ENCODE results near the gene ANO10.
"Not testable (repeated sequence)": the region's sequence is repeated elsewhere in the genome, so short reads cannot be mapped to it uniquely, and the experiment has no call there.

Gene ANO10

DNA sequence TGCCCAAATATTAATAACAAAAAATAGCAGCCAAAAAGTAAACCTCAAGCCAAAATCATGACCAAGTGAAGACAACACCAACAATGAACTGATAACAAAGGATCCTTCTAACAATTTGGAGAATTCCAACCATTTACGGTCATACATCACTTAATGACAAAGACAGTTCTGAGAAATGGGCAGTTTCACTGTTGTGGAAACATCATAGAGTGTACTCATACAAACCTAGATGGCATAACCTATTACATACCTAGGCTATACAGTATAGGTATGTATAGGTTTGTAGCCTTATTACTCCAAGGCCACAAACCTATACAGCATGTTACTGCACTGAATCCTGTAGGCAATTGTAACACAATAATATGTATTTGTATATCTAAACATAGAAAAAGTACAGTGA is 12.4 kb downstream of the ANO10 start:
- no peak overlapping the region for H3K4me3 ChIP-seq (ENCODE audit: low read length in 2 of 2)
- no CpG with 5 or more reads among the region's 1 CpG for WGBS, 2 donors (ENCODE audit: extremely low coverage in 2 of 2, insufficient read length in 2 of 2, insufficient replicate concordance in 1 of 2)
- no peak overlapping the region for H3K4ac ChIP-seq (ENCODE audit: low read length)
- no peak overlapping the region for H2AK5ac ChIP-seq (ENCODE audit: low read depth, low read length)
- H3K79me1 ChIP-seq (ENCODE audit: low read depth, low read length): no peaks in the 10 kb centered on the region
- H3K9ac ChIP-seq (ENCODE audit: low read depth, low read length, poor library complexity): no peak overlapping the region
- no peak overlapping the region for H4K8ac ChIP-seq (ENCODE audit: low read depth, low read length)
- peaks cover 0 to 11% of the 10 kb centered on the region in 2 donors for H3K36me3 ChIP-seq (replicated peaks in 1 of 2; ENCODE audit: control insufficient read depth in 2 of 2, insufficient read depth in 2 of 2, low read length in 2 of 2)
- no peak overlapping the region for H2BK15ac ChIP-seq (ENCODE audit: low read length)
- no peak overlapping the region for H3K27ac ChIP-seq (replicated peaks; ENCODE audit: low read length)
- H2BK5ac ChIP-seq (ENCODE audit: low read length): no peak overlapping the region
- no peak overlapping the region for H3K14ac ChIP-seq (ENCODE audit: low read length)
- no peak for DNase-seq (ENCODE audit: low spot score)
- no peak overlapping the region for H3K18ac ChIP-seq (ENCODE audit: low read length)
- H3K4me2 ChIP-seq (ENCODE audit: insufficient read depth, low read length, poor library complexity, severe bottlenecking): no peak overlapping the region
- H3K27me3 ChIP-seq (ENCODE audit: control insufficient read depth in 3 of 3, insufficient read depth in 3 of 3, low read depth in 1 of 3, low read length in 3 of 3): no peaks in the 10 kb centered on the region
- peaks cover 3 to 6% of the 10 kb centered on the region in 2 donors for H3K4me1 ChIP-seq (ENCODE audit: control insufficient read depth in 2 of 2, insufficient read depth in 1 of 2, low read depth in 1 of 2, low read length in 2 of 2)
- no peak overlapping the region for H4K91ac ChIP-seq (ENCODE audit: low read depth, low read length, poor library complexity)
- H2BK12ac ChIP-seq (ENCODE audit: low read length): no peak overlapping the region
- H3K9me3 ChIP-seq (replicated peaks in 1 of 2; ENCODE audit: control insufficient read depth in 2 of 2, insufficient read depth in 1 of 2, low read depth in 1 of 2, low read length in 2 of 2): no peaks in the 10 kb centered on the region
- no peak overlapping the region for H2AFZ ChIP-seq (ENCODE audit: low read length)
- H2BK120ac ChIP-seq (ENCODE audit: low read depth, low read length): no peak overlapping the region
- H3K23ac ChIP-seq (ENCODE audit: low read depth, low read length, poor library complexity): no peak overlapping the region

DNA sequence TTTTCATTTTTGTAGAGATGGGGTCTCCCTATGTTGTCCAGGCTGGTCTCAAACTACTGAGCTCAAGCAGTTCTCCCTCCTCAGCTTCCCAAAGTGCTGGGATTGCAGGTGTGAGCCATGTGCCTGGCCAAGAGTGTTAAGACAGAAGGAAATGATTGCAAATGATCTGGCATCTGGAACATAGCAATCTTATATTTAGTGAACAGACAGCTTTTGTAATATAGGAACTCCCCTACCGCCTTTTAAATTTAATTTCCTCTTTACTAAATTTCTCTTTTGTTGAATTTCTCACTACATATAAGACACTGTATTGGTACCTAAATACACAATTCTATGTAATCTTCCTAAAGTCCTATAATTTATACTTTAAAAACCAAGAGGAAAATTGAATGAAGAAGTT is 13.1 kb downstream of the ANO10 start:
- no peak overlapping the region for H4K8ac ChIP-seq (ENCODE audit: low read depth, low read length)
- H2BK12ac ChIP-seq (ENCODE audit: low read length): no peak overlapping the region
- no peak overlapping the region for H3K27ac ChIP-seq (replicated peaks; ENCODE audit: low read length)
- H2BK5ac ChIP-seq (ENCODE audit: low read length): no peak overlapping the region
- no peak overlapping the region for H2BK15ac ChIP-seq (ENCODE audit: low read length)
- no peaks in the 10 kb centered on the region for H3K79me1 ChIP-seq (ENCODE audit: low read depth, low read length)
- H3K27me3 ChIP-seq (ENCODE audit: control insufficient read depth in 3 of 3, insufficient read depth in 3 of 3, low read depth in 1 of 3, low read length in 3 of 3): no peaks in the 10 kb centered on the region
- no peak overlapping the region for H2AK5ac ChIP-seq (ENCODE audit: low read depth, low read length)
- H3K14ac ChIP-seq (ENCODE audit: low read length): no peak overlapping the region
- H3K4me3 ChIP-seq (ENCODE audit: low read length in 2 of 2): no peak overlapping the region
- no peak overlapping the region for H2BK120ac ChIP-seq (ENCODE audit: low read depth, low read length)
- H3K36me3 ChIP-seq (replicated peaks in 1 of 2; ENCODE audit: control insufficient read depth in 2 of 2, insufficient read depth in 2 of 2, low read length in 2 of 2): peaks cover 0 to 17% of the 10 kb centered on the region in 2 donors
- no peak overlapping the region for H2AFZ ChIP-seq (ENCODE audit: low read length)
- no peak overlapping the region for H3K23ac ChIP-seq (ENCODE audit: low read depth, low read length, poor library complexity)
- no peak overlapping the region for H3K4me2 ChIP-seq (ENCODE audit: insufficient read depth, low read length, poor library complexity, severe bottlenecking)
- H4K91ac ChIP-seq (ENCODE audit: low read depth, low read length, poor library complexity): no peak overlapping the region
- H3K9me3 ChIP-seq (replicated peaks in 1 of 2; ENCODE audit: control insufficient read depth in 2 of 2, insufficient read depth in 1 of 2, low read depth in 1 of 2, low read length in 2 of 2): no peaks in the 10 kb centered on the region
- H3K9ac ChIP-seq (ENCODE audit: low read depth, low read length, poor library complexity): no peak overlapping the region
- no peak for DNase-seq (ENCODE audit: low spot score)
- H3K4ac ChIP-seq (ENCODE audit: low read length): no peak overlapping the region
- peaks cover 3 to 6% of the 10 kb centered on the region in 2 donors for H3K4me1 ChIP-seq (ENCODE audit: control insufficient read depth in 2 of 2, insufficient read depth in 1 of 2, low read depth in 1 of 2, low read length in 2 of 2)
- WGBS, 2 donors (ENCODE audit: extremely low coverage in 2 of 2, insufficient read length in 2 of 2, insufficient replicate concordance in 1 of 2): 100% methylated on average over 1 of the region's 1 CpG; no CpG with 5 or more reads in 1 of the 2 donors
- H3K18ac ChIP-seq (ENCODE audit: low read length): no peak overlapping the region

DNA sequence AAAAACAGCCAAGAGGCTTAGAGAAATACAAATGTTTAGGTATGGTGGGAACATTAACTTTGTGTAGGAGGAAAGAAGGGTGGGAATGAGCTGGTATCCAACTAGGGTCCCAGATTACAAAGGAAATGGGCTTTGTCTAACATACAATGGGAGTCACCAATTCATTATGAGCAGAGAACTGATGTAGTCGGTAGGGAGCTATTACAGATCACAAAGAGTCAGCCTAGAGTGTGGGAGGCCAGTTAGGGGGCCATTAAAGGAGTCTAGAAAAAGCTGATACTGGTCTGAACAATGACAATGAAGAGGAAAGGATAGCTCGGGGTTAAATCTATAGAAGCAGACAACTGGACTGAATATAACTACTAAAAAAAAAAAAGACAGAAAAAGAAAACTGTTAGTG is 15.5 kb downstream of the ANO10 start:
- no peak overlapping the region for H3K4me3 ChIP-seq (ENCODE audit: low read length in 2 of 2)
- peaks cover 0 to 2% of the 10 kb centered on the region in 2 donors for H3K9me3 ChIP-seq (replicated peaks in 1 of 2; ENCODE audit: control insufficient read depth in 2 of 2, insufficient read depth in 1 of 2, low read depth in 1 of 2, low read length in 2 of 2)
- no peak overlapping the region for H2BK12ac ChIP-seq (ENCODE audit: low read length)
- no peak overlapping the region for H2BK5ac ChIP-seq (ENCODE audit: low read length)
- no peaks in the 10 kb centered on the region for H3K79me1 ChIP-seq (ENCODE audit: low read depth, low read length)
- peak; percentile 33 for DNase-seq (ENCODE audit: low spot score)
- peaks cover 3 to 6% of the 10 kb centered on the region in 2 donors for H3K4me1 ChIP-seq (ENCODE audit: control insufficient read depth in 2 of 2, insufficient read depth in 1 of 2, low read depth in 1 of 2, low read length in 2 of 2)
- no peak overlapping the region for H3K4me2 ChIP-seq (ENCODE audit: insufficient read depth, low read length, poor library complexity, severe bottlenecking)
- no peak overlapping the region for H4K91ac ChIP-seq (ENCODE audit: low read depth, low read length, poor library complexity)
- no peak overlapping the region for H3K14ac ChIP-seq (ENCODE audit: low read length)
- WGBS, 2 donors (ENCODE audit: extremely low coverage in 2 of 2, insufficient read length in 2 of 2, insufficient replicate concordance in 1 of 2): no CpG with 5 or more reads among the region's 2 CpGs
- H3K9ac ChIP-seq (ENCODE audit: low read depth, low read length, poor library complexity): no peak overlapping the region
- no peak overlapping the region for H3K23ac ChIP-seq (ENCODE audit: low read depth, low read length, poor library complexity)
- H3K36me3 ChIP-seq (replicated peaks in 1 of 2; ENCODE audit: control insufficient read depth in 2 of 2, insufficient read depth in 2 of 2, low read length in 2 of 2): peaks cover 0 to 30% of the 10 kb centered on the region in 2 donors
- H2BK120ac ChIP-seq (ENCODE audit: low read depth, low read length): no peak overlapping the region
- H4K8ac ChIP-seq (ENCODE audit: low read depth, low read length): no peak overlapping the region
- H3K27me3 ChIP-seq (ENCODE audit: control insufficient read depth in 3 of 3, insufficient read depth in 3 of 3, low read depth in 1 of 3, low read length in 3 of 3): no peaks in the 10 kb centered on the region
- no peak overlapping the region for H2BK15ac ChIP-seq (ENCODE audit: low read length)
- no peak overlapping the region for H2AFZ ChIP-seq (ENCODE audit: low read length)
- H3K18ac ChIP-seq (ENCODE audit: low read length): no peak overlapping the region
- H3K27ac ChIP-seq (replicated peaks; ENCODE audit: low read length): no peak overlapping the region
- H3K4ac ChIP-seq (ENCODE audit: low read length): no peak overlapping the region
- H2AK5ac ChIP-seq (ENCODE audit: low read depth, low read length): no peak overlapping the region

DNA sequence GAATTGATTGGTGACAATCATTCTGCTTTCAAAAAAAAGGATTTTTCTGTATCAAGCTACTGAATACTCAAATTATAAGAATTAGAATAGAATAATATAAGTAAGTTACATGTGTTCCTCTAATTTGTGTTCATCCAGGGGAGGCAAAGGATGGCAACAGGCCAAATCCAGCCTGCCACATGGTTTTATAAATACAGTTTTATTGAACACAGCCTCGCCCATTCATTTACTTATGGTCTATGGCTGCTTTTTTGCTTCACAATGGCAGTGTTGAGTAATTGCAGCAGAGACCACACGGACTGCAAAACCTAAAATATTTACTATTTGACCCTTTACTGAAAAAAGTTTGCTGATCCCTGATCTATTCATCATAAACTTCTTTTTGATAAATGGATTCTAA is 21.9 kb downstream of the ANO10 start:
- not testable (repeated sequence) for H2AFZ ChIP-seq (ENCODE audit: low read length); H2BK15ac ChIP-seq (ENCODE audit: low read length); H3K4me2 ChIP-seq (ENCODE audit: insufficient read depth, low read length, poor library complexity, severe bottlenecking); H3K79me1 ChIP-seq (ENCODE audit: low read depth, low read length); H2BK120ac ChIP-seq (ENCODE audit: low read depth, low read length); DNase-seq (ENCODE audit: low spot score); H3K27me3 ChIP-seq (ENCODE audit: control insufficient read depth in 3 of 3, insufficient read depth in 3 of 3, low read depth in 1 of 3, low read length in 3 of 3); H3K23ac ChIP-seq (ENCODE audit: low read depth, low read length, poor library complexity); H2BK5ac ChIP-seq (ENCODE audit: low read length); H4K8ac ChIP-seq (ENCODE audit: low read depth, low read length); H2AK5ac ChIP-seq (ENCODE audit: low read depth, low read length); H3K4ac ChIP-seq (ENCODE audit: low read length); H4K91ac ChIP-seq (ENCODE audit: low read depth, low read length, poor library complexity); H3K18ac ChIP-seq (ENCODE audit: low read length); H3K27ac ChIP-seq (replicated peaks; ENCODE audit: low read length); H3K4me1 ChIP-seq (ENCODE audit: control insufficient read depth in 2 of 2, insufficient read depth in 1 of 2, low read depth in 1 of 2, low read length in 2 of 2); H3K9ac ChIP-seq (ENCODE audit: low read depth, low read length, poor library complexity); H3K14ac ChIP-seq (ENCODE audit: low read length); H3K9me3 ChIP-seq (replicated peaks in 1 of 2; ENCODE audit: control insufficient read depth in 2 of 2, insufficient read depth in 1 of 2, low read depth in 1 of 2, low read length in 2 of 2); H2BK12ac ChIP-seq (ENCODE audit: low read length); H3K4me3 ChIP-seq (ENCODE audit: low read length in 2 of 2)
- peaks cover 2 to 33% of the 10 kb centered on the region in 2 donors for H3K36me3 ChIP-seq (replicated peaks in 1 of 2; ENCODE audit: control insufficient read depth in 2 of 2, insufficient read depth in 2 of 2, low read length in 2 of 2)
- WGBS, 2 donors (ENCODE audit: extremely low coverage in 2 of 2, insufficient read length in 2 of 2, insufficient replicate concordance in 1 of 2): no CpG with 5 or more reads among the region's 2 CpGs
